ENCODE measurements around the gene C16orf89.

C16orf89 gene

DNA sequence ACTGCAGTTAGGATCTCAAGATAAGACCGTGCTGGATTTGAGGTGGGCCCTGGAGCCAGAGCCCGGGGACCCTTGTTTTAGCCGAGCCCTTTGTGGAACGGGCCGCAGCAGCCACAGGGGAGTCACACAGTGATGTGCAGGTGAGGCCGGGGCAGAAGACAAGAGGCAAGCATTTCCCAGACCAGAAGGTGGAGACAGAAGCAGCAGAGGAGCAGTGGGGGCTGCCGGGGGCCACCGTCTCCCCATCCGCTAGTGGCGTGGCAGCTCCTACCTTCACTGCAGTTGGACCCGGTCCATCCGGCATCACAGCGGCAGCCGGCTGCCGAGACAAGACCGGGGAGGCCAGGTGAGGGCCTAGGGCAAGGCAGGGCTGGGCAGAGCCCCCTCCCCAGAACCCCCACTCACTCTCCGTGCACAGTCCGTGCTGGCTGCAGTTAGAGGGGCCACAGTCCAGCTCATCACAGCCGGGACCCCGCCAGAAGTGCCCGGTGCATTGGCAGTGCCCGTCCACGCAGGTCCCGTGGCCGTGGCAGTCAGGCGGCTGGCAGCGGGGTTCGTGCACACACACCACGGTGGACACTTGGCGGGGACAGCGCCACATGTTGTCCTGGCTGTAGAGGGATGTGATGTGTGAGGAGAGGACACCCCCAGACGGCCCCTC is 38.1 kb downstream of the C16orf89 start:
- TF ChIP-seq GATA1 (IDR thresholded peaks at IDR 0.05; ENCODE audit: low read depth, low read length) = no peak
- TF ChIP-seq POLR2A (IDR thresholded peaks at IDR 0.05; ENCODE audit: low read length) = no peak
- no peak for DNase-seq

DNA sequence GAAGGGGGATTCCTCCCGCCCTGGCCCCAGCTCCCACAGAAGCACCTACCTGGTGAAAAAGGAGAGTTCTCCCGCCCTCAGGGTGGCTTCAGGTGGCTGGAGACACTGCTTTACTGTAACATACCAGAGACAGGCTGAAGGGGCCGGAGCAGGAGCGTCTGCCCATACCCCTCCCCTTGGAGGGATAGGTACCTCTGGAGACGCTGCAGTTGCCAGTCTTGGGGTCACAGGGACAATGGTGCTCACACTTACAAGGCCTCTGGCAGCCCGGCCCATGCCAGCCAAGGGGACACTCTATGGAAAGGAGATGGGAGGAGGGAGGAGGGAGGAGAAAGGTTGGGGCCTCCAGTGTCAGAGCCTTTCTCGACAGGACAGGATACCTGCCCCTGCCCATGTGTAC is 38.7 kb downstream of the C16orf89 start:
- TF ChIP-seq POLR2A (IDR thresholded peaks at IDR 0.05; ENCODE audit: low read length) (no peak), GATA1 (IDR thresholded peaks at IDR 0.05; ENCODE audit: low read depth, low read length) (no peak)
- no peak for DNase-seq

DNA sequence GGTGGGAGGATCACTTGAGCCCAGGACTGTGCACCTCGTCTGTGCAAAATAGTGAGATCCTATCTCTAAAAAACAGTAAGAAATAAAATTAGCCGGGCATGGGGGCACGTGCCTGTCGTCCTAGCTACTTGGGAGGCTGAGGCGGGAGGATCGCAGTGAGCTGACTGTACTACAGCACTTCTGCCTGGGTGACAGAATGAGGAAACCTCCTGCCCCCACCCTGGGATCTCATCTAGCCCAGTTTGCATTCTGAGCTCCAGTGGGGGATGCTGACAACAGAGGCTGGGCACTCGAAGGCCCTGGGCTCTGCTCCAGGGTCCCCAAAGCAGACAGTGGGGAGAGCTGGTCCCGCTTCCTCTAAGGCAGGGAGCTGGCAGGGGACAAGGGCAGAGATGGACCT is 39.1 kb downstream of the C16orf89 start:
- DNase-seq = no peak
- TF ChIP-seq GATA1 (IDR thresholded peaks at IDR 0.05; ENCODE audit: low read depth, low read length) (no peak), POLR2A (IDR thresholded peaks at IDR 0.05; ENCODE audit: low read length) (no peak)

DNA sequence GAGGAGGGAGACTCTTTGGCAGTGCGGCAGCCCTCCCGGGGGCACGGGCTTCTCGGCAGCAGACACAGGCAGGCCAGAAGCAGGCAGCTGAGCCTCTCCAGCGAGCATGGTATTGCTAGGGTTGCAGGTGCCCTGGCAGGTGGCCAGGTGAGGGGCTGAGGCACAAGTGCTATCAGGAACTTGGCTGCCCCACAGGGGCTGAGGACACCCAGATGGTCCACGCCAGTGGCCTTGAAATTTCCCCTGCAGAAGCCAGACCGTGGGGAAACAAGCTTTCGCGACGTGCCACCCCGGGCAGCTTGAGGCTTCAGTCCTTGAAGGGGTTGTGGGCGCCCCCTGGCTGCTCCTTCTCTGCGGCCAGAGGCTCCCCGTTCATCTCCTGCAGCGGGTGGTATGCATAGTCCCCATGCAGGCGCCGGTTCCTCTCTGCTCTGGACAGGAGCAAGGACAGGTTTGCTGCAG is 40.6 kb downstream of the C16orf89 start:
- no peak for TF ChIP-seq POLR2A (IDR thresholded peaks at IDR 0.05; ENCODE audit: low read length)
- TF ChIP-seq GATA1 (IDR thresholded peaks at IDR 0.05; ENCODE audit: low read depth, low read length) = no peak
- peak; percentile 32 to 36 for DNase-seq

DNA sequence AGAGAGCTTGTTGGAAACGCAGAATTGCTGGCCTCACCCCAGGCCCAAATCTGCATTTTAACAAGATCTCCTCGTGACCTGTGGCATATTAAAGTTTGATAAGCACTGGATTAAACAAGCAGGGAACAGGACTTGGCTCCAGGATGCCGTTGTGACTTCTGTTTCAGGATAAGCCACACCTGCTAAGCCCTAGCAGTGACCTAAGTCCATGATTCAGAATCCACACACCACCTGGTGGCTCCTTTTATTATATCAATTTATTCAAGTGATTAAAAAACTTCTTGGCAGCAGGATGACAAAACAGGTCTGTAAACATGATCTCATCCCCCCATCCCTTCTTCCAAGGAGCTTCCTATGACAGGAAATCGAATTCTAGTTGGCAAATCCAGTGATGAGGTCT is 41.1 kb downstream of the C16orf89 start:
- TF ChIP-seq GATA1 (IDR thresholded peaks at IDR 0.05; ENCODE audit: low read depth, low read length) (no peak), POLR2A (IDR thresholded peaks at IDR 0.05; ENCODE audit: low read length) (no peak)
- DNase-seq = peak; percentile 14 to 18

DNA sequence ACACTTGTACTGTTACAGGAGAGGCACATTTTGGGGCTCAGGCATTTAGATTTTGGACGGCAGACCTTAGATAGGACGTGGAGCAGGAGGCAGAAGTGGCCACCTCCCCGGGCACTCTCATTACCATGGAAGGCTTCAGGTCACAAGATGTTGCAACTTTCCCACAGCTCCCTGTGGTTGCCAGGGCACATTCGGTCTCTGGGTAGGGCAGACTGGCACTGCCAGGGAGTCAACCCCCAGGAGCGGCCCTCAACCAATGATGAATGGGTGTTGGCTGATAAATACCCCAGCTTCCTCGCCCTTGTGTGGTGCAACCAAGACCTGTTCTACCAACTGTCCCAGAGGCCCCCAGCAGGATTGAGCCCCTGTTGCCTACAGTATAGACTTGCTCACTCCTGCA is 43.2 kb downstream of the C16orf89 start:
- TF ChIP-seq GATA1 (IDR thresholded peaks at IDR 0.05; ENCODE audit: low read depth, low read length) = no peak
- TF ChIP-seq POLR2A (IDR thresholded peaks at IDR 0.05; ENCODE audit: low read length) = no peak

DNA sequence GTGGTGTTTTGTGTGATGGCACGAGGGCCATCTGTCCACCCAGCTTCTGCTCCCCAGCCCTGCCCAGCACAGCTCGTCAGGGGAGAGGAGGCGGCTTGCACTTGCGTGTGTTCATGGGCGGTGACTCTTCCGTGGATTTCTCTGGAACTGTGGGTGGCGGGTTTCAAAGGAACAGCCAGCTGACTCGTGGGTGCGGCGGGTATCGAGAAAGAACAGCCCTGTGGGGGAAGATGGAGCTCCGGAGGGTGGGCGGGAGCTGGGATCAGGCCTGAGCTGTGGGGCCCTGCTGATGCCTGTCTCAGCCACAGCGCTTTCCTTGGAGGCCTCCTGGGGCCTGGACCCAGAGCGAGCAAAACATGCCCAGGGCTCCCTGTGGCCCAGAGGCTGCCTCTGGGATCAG is 45.2 kb downstream of the C16orf89 start:
- TF ChIP-seq GATA1 (IDR thresholded peaks at IDR 0.05; ENCODE audit: low read depth, low read length) (no peak), POLR2A (IDR thresholded peaks at IDR 0.05; ENCODE audit: low read length) (no peak)
- DNase-seq = no peak

More for the DNA sequence above, 43.2 kb downstream of the C16orf89 start:
- no peak for DNase-seq

DNA sequence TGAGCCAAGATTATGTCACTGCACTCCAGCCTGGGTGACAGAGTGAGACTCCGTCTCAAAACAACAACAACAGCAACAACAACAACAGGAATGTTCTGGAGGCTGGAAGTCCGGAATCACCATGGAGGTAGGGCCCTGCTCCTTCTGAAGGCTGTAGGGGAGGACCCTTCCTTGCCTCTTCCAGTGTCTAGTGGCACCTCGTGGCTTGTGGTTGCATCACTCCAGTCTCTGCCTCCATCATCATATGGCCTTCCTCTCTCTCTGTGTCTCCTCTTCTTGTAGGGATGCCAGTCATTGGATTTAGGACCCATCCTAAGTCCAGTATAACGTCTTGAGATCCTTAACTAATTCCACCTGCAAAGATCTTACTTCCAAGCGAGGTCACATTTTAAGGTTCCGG is 46.0 kb downstream of the C16orf89 start:
- no peak for TF ChIP-seq GATA1 (IDR thresholded peaks at IDR 0.05; ENCODE audit: low read depth, low read length)
- DNase-seq = no peak

DNA sequence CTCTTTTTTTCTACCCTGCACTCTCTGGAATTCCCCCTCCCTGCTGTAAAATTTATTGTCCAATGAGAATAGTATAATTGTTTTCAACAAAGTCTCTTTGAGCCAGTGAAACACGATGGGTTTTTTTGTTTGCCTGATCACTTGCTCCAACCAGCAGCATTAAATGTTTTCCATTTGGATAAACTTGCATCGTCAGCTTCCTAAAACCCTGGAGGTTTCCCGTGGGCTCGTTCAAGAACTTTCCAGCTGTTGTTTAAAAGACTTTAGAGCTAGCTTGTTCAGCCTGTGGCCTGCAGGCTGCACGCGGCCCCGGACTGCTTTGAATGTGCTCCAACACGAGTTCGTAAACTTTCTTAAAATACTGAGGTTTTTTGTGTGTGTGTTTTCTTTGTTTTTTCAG is 47.0 kb downstream of the C16orf89 start:
- TF ChIP-seq GATA1 (IDR thresholded peaks at IDR 0.05; ENCODE audit: low read depth, low read length) (no peak), POLR2A (IDR thresholded peaks at IDR 0.05; ENCODE audit: low read length) (no peak)

DNA sequence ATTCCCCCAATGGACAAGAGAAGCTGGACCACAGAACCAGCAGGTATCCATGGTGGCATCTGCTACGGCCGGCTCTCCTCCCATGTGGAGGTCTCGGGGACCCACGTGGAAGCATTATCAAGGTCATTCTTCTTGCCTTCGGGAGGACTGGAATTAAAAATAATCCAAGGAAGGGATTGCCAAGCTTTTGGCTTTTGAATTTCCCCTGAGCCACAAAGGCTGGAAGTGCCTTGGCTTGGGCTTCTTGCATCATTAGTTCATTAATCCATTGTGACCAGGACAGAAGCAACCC is 48.1 kb downstream of the C16orf89 start:
- DNase-seq = no peak
- no peak for TF ChIP-seq GATA1 (IDR thresholded peaks at IDR 0.05; ENCODE audit: low read depth, low read length)
- no peak for TF ChIP-seq POLR2A (IDR thresholded peaks at IDR 0.05; ENCODE audit: low read length)

More for the DNA sequence above, 47.0 kb downstream of the C16orf89 start:
- no peak for DNase-seq

DNA sequence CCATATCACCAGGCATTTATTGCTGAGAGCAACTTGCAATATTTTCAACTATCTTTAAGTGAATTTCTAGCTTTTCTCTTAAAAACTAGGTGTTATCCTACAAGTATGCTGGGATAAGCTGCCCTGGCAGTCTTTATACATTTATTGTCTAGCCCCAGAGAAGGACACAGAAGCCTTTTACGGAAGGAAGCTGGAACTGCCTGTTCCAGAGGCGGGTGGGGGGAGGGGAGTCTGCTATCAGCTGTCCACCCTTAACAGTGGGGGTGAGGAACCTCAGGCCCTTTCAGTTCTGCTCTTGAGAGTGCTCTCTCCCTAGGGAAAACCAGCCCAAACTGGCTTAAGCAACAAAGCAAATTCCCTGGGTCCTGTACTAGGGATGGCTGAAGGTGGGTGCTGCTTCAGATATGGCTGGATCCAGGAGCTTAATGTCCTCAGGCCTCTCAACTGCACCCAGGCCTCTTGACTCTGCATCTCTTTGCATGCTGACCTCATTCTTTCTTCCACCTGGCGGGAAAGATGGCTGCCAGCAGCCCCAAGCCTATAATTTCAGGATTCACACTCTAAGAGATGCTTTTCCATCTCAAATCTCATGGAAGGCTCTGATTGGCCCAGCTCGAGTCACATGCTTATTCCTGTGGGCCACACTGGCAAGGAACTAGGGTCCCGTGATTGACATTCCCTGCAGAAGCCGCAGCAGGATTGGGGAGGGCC is 48.6 kb downstream of the C16orf89 start:
- TF ChIP-seq GATA1 (IDR thresholded peaks at IDR 0.05; ENCODE audit: low read depth, low read length) = no peak
- no peak for TF ChIP-seq POLR2A (IDR thresholded peaks at IDR 0.05; ENCODE audit: low read length)
- DNase-seq = no peak

DNA sequence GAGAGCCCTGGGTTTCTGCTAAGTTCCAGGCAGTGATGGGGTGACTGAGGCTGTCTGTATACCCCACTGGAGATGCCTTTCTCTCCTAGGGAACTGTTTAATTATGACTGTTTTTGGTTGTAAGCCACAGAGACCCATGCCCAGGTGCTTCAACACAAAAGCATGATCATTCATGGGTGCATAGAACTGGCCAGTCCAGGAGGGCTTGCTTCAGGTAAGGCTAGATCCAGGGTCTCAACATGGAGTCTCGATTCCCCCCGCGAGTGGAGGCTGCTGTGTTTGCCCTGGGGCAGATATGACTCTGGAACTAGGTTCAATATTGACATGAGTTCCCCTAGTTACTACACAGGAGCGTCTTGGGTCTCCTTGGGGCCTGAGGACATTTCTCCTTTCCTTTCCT is 49.9 kb downstream of the C16orf89 start:
- TF ChIP-seq POLR2A (IDR thresholded peaks at IDR 0.05; ENCODE audit: low read length) (no peak), GATA1 (IDR thresholded peaks at IDR 0.05; ENCODE audit: low read depth, low read length) (no peak)
- no peak for DNase-seq

DNA sequence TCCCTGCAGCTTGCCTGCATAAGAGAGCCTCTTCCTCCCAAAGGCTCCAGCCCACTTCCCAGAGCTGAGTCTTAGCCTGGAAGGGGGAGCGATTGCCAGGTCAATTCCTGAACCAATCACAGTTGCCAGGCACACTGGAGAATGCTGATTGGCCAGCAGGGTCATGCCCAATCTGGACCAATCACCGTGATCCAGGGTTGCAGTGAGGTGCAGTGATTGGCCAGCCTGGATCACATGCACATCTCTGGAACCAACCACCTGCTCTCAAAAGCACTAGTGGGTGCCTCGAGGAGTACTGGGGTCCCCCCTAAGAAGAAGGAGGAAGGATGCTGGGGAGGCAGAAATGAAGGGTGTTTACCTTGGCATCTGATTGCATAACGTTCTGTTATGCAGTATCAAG is 50.4 kb downstream of the C16orf89 start:
- no peak for TF ChIP-seq POLR2A (IDR thresholded peaks at IDR 0.05; ENCODE audit: low read length)
- no peak for DNase-seq

DNA sequence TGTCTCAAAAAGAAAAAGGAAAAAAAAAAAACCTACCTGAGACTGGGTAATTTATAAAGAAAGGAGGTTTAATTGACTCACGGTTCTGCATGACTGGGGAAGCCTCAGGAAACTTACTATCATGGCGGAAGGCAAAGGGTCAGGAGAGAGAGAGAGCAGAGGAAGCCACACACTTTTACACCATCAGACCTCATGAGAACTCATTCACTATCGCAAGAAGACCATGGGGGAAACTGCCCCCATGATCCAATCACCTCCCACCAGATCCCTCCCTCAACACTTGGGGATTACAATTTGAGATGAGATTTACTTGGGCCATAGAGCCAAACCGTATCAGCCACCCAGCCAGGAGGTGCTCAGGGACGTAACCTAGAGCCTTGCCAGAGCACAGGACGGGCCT is 52.9 kb downstream of the C16orf89 start:
- TF ChIP-seq GATA1 (IDR thresholded peaks at IDR 0.05; ENCODE audit: low read depth, low read length) = no peak
- TF ChIP-seq POLR2A (IDR thresholded peaks at IDR 0.05; ENCODE audit: low read length) = no peak
- DNase-seq = no peak

DNA sequence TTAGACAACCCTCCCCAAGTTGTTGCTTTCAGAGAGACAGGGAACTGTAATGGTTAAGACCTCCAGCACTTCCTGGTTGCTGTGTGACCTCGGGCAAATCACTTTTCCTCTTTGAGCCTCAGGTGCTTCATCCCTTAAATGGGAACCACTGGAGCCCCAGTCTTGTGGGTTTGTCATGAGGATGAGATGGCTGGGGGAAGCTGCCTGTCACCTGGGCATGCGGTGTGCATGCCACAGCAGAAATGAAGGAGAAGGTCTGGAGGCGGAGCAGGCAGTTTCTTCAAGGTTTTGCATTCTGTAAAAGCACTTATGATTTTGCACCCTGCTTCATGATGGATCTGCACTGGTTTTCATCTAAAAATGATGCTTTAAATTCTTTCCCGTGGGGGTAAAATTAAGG is 54.1 kb downstream of the C16orf89 start:
- TF ChIP-seq POLR2A (IDR thresholded peaks at IDR 0.05; ENCODE audit: low read length) (no peak), GATA1 (IDR thresholded peaks at IDR 0.05; ENCODE audit: low read depth, low read length) (no peak)
- DNase-seq = no peak
